Measurements from ENCODE around the gene REC114. TPM values are rescaled to one million over a fixed set of nuclear protein-coding genes. Genes with fewer than 3 reads are reported as not detected.

Gene REC114
- total RNA-seq, 2 experiments from 2014 or later: not detected

DNA sequence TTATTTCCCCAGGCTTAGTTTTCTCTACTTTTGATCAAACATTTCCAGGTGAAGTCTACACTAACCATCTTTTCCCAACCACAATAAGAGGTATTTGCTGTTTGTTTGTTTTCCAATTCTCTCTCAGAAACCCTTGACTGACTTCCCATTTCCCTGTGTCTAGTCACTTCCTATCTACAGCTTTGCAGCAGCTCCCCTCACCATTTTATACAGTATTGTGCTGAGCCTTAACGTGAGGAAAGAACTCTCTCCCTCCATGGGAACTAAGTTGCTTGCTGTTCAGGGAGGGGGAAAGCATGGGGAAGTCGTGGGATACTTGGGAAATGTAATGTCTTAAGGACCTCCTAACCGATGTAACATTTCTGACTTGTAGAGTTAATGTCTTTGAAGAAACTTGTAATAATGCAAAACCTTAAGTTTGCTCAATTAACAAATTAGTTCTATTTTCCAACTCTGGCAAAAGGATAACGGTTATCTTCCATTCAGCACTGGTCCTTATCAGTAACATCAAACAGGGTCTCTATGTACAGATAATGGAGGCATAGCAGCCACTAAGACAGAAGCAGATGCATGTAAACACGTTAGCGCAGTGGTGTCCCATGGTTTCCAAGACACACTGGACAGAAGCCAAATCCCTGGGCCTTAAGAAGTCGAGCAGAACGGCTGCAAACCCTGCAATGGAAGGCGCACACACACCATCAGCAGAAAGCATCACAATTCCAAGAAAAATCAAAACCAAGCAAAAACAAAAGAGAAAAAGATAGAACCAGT is 150.5 kb downstream of the REC114 start:
- H3K4me1 Mint-ChIP-seq: peaks cover 13% of the 10 kb centered on the region
- no peak overlapping the region for H3K4me3 Mint-ChIP-seq
- no peaks in the 10 kb centered on the region for H3K27me3 Mint-ChIP-seq
- H3K27ac Mint-ChIP-seq: no peak overlapping the region
- no peaks in the 10 kb centered on the region for H3K9me3 Mint-ChIP-seq
- no peak for DNase-seq
- H3K36me3 Mint-ChIP-seq: peaks cover 9% of the 10 kb centered on the region

- Mint-ChIP-seq H3K4me1 (peaks cover 13% of the 10 kb centered on the region), H3K4me3 (no peak overlapping the region), H3K27ac (no peak overlapping the region), H3K27me3 (no peaks in the 10 kb centered on the region), H3K9me3 (no peaks in the 10 kb centered on the region), H3K36me3 (peaks cover 9% of the 10 kb centered on the region)
- no peak for DNase-seq
Observed at GRCh38 chr15:73594109-73594508, 151.1 kb downstream of the REC114 start.

- peaks cover 16% of the 10 kb centered on the region for H3K4me1 Mint-ChIP-seq
- H3K27ac Mint-ChIP-seq: no peak overlapping the region
- DNase-seq: no peak
- H3K27me3 Mint-ChIP-seq: no peaks in the 10 kb centered on the region
- H3K4me3 Mint-ChIP-seq: no peak overlapping the region
- no peaks in the 10 kb centered on the region for H3K9me3 Mint-ChIP-seq
- peaks cover 11% of the 10 kb centered on the region for H3K36me3 Mint-ChIP-seq
Observed at GRCh38 chr15:73596174-73596573, 153.2 kb downstream of the REC114 start.

DNA sequence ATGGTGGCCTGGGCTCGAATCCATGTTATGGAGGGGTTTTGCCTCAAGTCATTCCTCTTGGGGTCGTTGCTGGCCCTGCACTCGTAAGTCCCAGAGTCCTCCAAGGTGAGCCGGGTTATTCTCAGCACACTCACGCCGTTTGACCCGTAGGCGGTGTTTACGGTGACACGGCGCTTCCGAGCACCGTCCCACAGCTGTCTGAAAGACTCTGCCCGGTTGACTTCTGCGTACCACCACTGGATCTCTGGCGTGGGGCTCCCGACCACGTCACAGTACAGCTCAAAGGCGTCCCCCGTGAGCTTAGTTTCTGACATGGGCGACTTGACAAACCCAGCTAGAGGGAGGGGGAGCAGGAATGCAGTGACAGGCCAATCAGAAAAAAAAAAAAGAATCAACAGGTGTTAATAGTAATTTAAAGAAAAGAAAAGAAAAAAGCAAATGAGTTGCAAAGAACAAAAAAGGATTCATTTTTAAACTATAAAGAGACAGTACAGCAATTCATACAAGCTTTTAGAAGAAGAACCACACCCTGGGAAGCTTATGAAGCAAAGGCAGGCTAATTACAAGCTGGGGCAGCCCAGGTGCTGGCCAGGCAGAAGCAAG is 154.2 kb downstream of the REC114 start:
- H3K27ac Mint-ChIP-seq: no peak overlapping the region
- no peaks in the 10 kb centered on the region for H3K9me3 Mint-ChIP-seq

DNA sequence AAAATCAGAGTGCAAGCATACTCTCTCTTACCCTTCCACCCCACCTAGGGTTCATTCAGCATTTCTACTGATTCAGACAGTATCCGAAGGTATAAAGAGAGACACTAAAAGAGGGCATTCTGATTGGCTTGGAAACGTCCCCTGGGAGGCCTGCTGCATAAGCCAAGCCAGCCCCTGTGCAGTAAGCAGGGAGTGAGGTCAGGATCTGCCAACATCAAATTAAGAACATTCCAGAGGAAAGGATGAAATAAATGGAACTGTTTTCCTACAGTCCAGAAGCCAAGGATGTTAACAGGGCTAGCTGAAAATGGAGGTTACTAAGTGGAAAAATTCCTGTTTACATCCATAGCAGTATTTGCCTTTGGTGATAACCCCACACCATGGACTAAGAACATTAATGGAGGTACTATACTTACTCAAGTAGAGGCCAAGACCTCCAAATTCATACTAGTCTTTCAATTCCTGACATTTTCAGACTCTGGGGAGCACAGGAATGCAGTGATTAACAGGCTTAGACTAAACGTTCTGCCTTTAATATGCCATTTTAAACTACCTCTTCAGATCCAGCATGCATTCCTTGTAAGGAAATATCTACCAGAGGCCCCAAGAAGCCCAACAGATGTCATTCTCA is 155.7 kb downstream of the REC114 start:
- Mint-ChIP-seq H3K27ac (no peak overlapping the region), H3K4me3 (no peak overlapping the region), H3K4me1 (peaks cover 16% of the 10 kb centered on the region), H3K9me3 (no peaks in the 10 kb centered on the region), H3K27me3 (no peaks in the 10 kb centered on the region), H3K36me3 (peaks cover 9% of the 10 kb centered on the region)
- DNase-seq: no peak

More for the DNA sequence above, 154.2 kb downstream of the REC114 start:
- Mint-ChIP-seq H3K4me1 (peaks cover 16% of the 10 kb centered on the region), H3K36me3 (peaks cover 9% of the 10 kb centered on the region), H3K27me3 (no peaks in the 10 kb centered on the region), H3K4me3 (no peak overlapping the region)
- DNase-seq: no peak

DNA sequence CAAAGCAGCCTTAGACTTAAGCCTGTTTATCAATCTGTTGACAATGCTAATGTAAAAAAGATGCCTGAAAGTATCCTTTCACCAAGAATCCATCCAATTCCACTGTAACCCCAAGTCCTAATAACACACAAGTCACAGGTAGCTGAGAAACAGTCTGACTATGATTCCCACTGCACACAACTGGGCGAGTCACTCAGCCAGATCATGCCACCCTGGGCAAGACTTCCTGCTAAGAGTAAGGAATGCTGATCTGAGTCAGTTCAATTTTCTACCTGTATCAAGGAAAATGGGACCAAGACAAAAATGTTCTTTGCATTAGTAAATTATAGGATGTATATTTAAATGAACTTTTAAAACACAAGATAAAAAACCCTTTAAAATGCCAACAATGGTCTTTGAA is 157.0 kb downstream of the REC114 start:
- H3K9me3 Mint-ChIP-seq: no peaks in the 10 kb centered on the region
- H3K4me3 Mint-ChIP-seq: no peak overlapping the region
- H3K36me3 Mint-ChIP-seq: peaks cover 8% of the 10 kb centered on the region
- H3K4me1 Mint-ChIP-seq: peaks cover 14% of the 10 kb centered on the region
- no peak overlapping the region for H3K27ac Mint-ChIP-seq
- no peak for DNase-seq
- H3K27me3 Mint-ChIP-seq: no peaks in the 10 kb centered on the region

DNA sequence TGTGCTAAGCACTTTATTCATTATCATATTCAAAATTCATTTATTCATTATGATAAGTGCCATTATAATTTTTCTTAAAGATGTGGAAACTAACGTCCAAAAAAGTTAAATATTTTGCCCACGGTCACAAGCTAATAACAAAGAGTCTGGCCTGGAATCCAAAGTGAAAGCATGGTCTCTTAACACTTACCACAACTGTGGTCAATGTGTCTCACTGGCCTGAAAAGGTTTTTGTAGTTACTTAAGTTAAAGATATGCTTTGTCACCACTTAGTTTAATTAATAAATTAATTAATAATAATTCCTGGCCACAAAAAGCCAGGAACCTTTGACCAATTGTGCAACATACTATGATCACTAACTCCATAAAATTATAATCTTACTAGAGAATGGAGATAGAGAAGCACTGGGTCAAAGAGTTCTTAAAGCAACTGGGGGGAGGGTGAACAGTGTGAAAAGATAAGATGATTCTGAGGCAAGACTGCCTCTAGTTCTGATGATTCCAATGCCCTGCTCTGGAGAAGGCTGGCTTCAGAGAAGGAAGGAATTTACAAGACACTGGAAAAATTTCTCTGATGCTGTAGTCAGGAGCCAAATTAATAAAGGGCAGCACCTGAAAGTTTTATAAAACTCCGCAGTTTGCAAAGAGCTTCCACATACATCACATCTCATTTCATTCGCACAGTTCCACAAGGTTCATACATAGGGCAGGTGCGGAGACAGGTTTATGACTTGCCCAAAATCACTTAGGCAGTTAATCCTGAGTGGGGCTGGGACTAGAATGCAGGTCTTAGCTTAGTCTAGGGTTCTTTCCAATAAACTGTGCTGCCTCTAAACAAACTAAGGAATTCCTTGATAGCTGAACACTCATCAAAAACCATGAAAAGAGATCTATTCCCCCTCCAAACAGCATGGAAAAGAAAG is 157.7 kb downstream of the REC114 start:
- no peak overlapping the region for H3K27ac Mint-ChIP-seq
- peaks cover 8% of the 10 kb centered on the region for H3K36me3 Mint-ChIP-seq

DNA sequence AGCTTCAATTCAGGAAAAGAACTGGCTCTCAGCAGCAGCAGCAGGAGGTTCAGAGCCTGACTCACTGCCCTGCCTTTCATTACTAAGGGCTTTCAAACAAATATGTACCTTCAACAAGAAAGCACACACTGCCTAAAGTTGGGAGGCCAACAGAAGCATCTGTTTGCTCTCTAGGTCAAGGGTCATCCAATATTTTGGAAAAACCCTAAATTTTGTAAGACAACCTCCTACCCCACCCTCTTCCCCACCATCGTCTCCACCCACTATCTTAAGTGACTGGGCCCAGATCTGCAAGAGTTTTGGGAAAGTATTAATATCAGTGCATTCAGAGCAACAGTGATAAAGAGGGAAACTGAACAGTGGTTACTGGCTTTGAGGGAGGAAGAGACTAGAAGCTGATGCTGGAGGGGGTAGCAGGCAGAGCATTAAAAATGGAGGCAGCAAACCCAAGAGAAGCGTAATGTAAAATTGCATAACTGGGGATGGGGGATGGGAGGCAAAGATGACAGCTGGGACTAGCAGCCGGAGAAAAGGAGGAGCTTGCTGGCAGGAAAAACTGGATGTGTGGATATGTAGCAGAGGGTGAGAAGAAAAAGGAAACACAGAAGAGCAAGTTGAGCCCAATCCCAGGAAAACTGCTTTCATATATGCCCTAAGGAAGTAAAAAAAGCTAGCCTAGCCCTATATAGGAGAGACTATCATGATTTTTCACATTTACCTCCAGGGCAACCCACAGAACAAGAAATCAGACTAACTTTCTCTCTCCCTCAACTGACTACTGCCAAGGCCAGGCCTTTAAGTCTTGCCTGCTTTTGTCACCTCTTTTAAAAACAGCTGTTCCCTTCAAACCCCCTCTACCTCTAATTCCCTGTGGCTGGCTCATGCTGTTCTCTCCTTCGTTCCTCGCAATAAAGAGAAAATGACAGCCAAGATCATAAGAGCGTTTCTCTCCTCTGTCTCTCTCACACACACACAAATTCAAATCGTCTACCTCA is 158.8 kb downstream of the REC114 start:
- Mint-ChIP-seq H3K27ac (no peak overlapping the region), H3K4me1 (peaks cover 5% of the 10 kb centered on the region), H3K4me3 (no peak overlapping the region), H3K27me3 (no peaks in the 10 kb centered on the region), H3K9me3 (no peaks in the 10 kb centered on the region), H3K36me3 (peaks cover 4% of the 10 kb centered on the region)
- DNase-seq: no peak

More for the DNA sequence above, 157.7 kb downstream of the REC114 start:
- Mint-ChIP-seq H3K9me3 (no peaks in the 10 kb centered on the region), H3K27me3 (no peaks in the 10 kb centered on the region), H3K4me1 (peaks cover 10% of the 10 kb centered on the region), H3K4me3 (no peak overlapping the region)
- no peak for DNase-seq

- H3K36me3 Mint-ChIP-seq: peaks cover 11% of the 10 kb centered on the region
- no peaks in the 10 kb centered on the region for H3K27me3 Mint-ChIP-seq
- no peak for DNase-seq
- H3K4me3 Mint-ChIP-seq: no peak overlapping the region
- H3K9me3 Mint-ChIP-seq: peaks cover 6% of the 10 kb centered on the region
- no peak overlapping the region for H3K27ac Mint-ChIP-seq
- H3K4me1 Mint-ChIP-seq: peaks cover 11% of the 10 kb centered on the region
Observed at GRCh38 chr15:73602446-73602843, 159.5 kb downstream of the REC114 start.

- Mint-ChIP-seq H3K27me3 (no peaks in the 10 kb centered on the region), H3K4me3 (no peak overlapping the region), H3K9me3 (peaks cover 6% of the 10 kb centered on the region), H3K27ac (no peak overlapping the region), H3K36me3 (peaks cover 11% of the 10 kb centered on the region), H3K4me1 (peaks cover 16% of the 10 kb centered on the region)
- no peak for DNase-seq
Observed at GRCh38 chr15:73602992-73603391, 160.0 kb downstream of the REC114 start.

GRCh38 chr15:73604477-73604876 is 161.5 kb downstream of the REC114 start:
- Mint-ChIP-seq H3K36me3 (peaks cover 12% of the 10 kb centered on the region), H3K4me1 (peaks cover 25% of the 10 kb centered on the region), H3K4me3 (no peak overlapping the region), H3K27ac (no peak overlapping the region), H3K9me3 (peaks cover 6% of the 10 kb centered on the region), H3K27me3 (no peaks in the 10 kb centered on the region)
- no peak for DNase-seq

- Mint-ChIP-seq H3K36me3 (peaks cover 10% of the 10 kb centered on the region), H3K4me3 (no peak overlapping the region), H3K4me1 (peaks cover 33% of the 10 kb centered on the region), H3K9me3 (peaks cover 6% of the 10 kb centered on the region), H3K27me3 (no peaks in the 10 kb centered on the region), H3K27ac (no peak overlapping the region)
- DNase-seq: no peak
Observed at GRCh38 chr15:73605759-73606436, 162.9 kb downstream of the REC114 start.

DNA sequence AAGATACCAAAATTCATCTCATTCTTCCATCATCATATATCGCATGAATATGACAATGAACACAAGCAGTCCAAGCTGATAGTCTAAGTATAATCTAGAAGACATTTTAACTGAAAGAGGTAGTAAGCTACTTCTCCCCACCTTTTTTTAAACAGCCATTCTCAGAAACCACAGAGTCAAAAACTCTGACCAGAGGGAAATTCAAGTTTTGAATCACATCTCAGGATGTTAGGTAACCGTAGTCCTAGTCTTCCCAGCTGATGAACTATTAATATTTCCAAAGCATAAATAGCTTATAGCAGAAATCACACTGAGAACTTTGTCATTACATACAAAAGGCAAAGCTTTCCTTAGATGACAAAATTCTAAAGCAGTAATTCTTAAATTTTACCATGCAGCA is 164.4 kb downstream of the REC114 start:
- Mint-ChIP-seq H3K27ac (no peak overlapping the region), H3K4me3 (no peak overlapping the region), H3K9me3 (peaks cover 6% of the 10 kb centered on the region), H3K36me3 (peaks cover 10% of the 10 kb centered on the region), H3K27me3 (no peaks in the 10 kb centered on the region), H3K4me1 (peaks cover 35% of the 10 kb centered on the region)
- DNase-seq: no peak
